Body of pancreas (tissue), 4 donors: ENCODE data around the gene CPEB2. TPM values are rescaled to one million over a fixed set of nuclear protein-coding genes. Genes with fewer than 3 reads are reported as not detected.

Experiments used
- ATAC-seq: fragments of 150-250 bp; one replicate; pipeline ENCODE4 v1.9.1; 2016
- DNase-seq, 4 donors: peaks; one replicate each; pipeline ENCODE4 v3.0.0-alpha.2; 2019
- H3K27ac ChIP-seq, 4 donors: fragments of 200-600 bp; sonication (generic); 1 replicate in 3 of 4; 2 replicates in 1 of 4; pipeline versions ENCODE4 v1.5.1 to v1.6.1; 2016 to 2019; ENCODE audit warnings: mild to moderate bottlenecking in 1 of 4, mixed read lengths in 1 of 4, moderate library complexity in 1 of 4
- H3K27me3 ChIP-seq, 2 donors: fragments of 200-600 bp; sonication (generic); one replicate each; pipeline ENCODE4 v1.6.0; 2016; ENCODE audit warnings: mild to moderate bottlenecking in 1 of 2
- H3K36me3 ChIP-seq, 2 donors: fragments of 200-600 bp; sonication (generic); replicated peaks in 1 of 2; 2 replicates each; pipeline ENCODE4 v1.5.1; 2016; ENCODE audit warnings: low read depth in 2 of 2; ENCODE audit not compliant: insufficient read depth in 1 of 2
- H3K4me1 ChIP-seq: fragments of 200-600 bp; sonication (generic); one replicate; pipeline ENCODE4 v1.6.0; 2016
- H3K4me3 ChIP-seq, 2 donors: fragments of 200-600 bp; sonication (generic); 1 replicate in 1 of 2; 2 replicates in 1 of 2; pipeline ENCODE4 v1.5.1; 2016 to 2019
- H3K9me3 ChIP-seq, 3 donors: fragments of 200-600 bp; sonication (generic); 1 replicate in 2 of 3; 2 replicates in 1 of 3; pipeline ENCODE4 v1.5.1; 2016
- POLR2A ChIP-seq, 3 donors: fragments of 450-650 bp; IDR thresholded peaks; one replicate each; pipeline ENCODE4 v1.6.1; 2016; ENCODE audit warnings: antibody characterized with exemption in 3 of 3, mild to moderate bottlenecking in 2 of 3
- WGBS, 2 donors: methylation state at CpG; one replicate each; pipeline ENCODE4 v1.1.5; 2017; 5-methylcytosine and 5-hydroxymethylcytosine counted together
- intact Hi-C: fragments of 100-400 bp; cut with DNase I; formaldehyde crosslinking; loops from one replicate; pipeline ENCODE4 v1.15.1; 2023
- total RNA-seq, 2 donors: library from RNA; depleted of rRNA; stranded (reverse); fragments of >200 nt; gene quantifications; one replicate each; pipeline ENCODE4 v1.1.0, GENCODE V29; 2016
- TF ChIP-seq, protein P1 (sequence below), 7 experiments: fragments of 450-650 bp in 4 of 7; fragments of 200-600 bp in 3 of 7; sonication (generic) in 3 of 7; IDR thresholded peaks; one replicate each; pipeline ENCODE4 v1.5.1; 2016 to 2019; ENCODE audit warnings: antibody characterized with exemption in 7 of 7

The CPEB2 gene
- total RNA-seq, 2 donors from 2014 or later = 6.6 to 8.0 TPM

- H3K4me3 ChIP-seq = no peak overlapping the region
- no peaks in the 10 kb centered on the region for H3K36me3 ChIP-seq
- no peak overlapping the region for H3K27ac ChIP-seq
- DNase-seq (no peak), ATAC-seq (no peak)
- TF ChIP-seq POLR2A (IDR thresholded peaks at IDR 0.05) = no peak
- TF ChIP-seq, protein P1, sequence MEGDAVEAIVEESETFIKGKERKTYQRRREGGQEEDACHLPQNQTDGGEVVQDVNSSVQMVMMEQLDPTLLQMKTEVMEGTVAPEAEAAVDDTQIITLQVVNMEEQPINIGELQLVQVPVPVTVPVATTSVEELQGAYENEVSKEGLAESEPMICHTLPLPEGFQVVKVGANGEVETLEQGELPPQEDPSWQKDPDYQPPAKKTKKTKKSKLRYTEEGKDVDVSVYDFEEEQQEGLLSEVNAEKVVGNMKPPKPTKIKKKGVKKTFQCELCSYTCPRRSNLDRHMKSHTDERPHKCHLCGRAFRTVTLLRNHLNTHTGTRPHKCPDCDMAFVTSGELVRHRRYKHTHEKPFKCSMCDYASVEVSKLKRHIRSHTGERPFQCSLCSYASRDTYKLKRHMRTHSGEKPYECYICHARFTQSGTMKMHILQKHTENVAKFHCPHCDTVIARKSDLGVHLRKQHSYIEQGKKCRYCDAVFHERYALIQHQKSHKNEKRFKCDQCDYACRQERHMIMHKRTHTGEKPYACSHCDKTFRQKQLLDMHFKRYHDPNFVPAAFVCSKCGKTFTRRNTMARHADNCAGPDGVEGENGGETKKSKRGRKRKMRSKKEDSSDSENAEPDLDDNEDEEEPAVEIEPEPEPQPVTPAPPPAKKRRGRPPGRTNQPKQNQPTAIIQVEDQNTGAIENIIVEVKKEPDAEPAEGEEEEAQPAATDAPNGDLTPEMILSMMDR (IDR thresholded peaks at IDR 0.05) = no peak
- H3K9me3 ChIP-seq = peaks cover 0 to 5% (median 0%) of the 10 kb centered on the region in 3 donors
- no peaks in the 10 kb centered on the region for H3K27me3 ChIP-seq
- H3K4me1 ChIP-seq = no peaks in the 10 kb centered on the region
- intact Hi-C loops = no loop called here
These were observed 24.5 kb upstream of the CPEB2 start for GRCh38 chr4:14977830-14978229.

DNA sequence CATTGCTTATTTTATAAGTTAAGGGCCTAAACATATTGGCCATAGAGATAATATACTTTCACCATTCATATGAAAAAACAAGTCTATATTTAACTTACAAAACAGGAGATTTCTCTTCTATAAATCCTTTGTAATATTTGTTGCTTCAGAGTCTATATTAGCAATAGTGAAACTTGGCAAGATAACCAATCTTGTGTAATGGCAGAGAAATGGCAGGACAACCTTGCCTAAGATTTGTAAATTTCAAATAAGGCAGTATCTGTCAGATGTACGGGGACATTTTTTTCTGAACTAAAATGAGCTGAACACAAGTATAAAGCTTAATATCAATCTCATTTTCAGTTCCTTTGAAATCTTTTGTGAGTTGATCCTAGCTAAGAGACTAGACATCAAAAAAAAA, 17.8 kb upstream of the CPEB2 start:
- DNase-seq (no peak), ATAC-seq (no peak)
- H3K27ac ChIP-seq = no peak overlapping the region
- TF ChIP-seq POLR2A (IDR thresholded peaks at IDR 0.05) = no peak
- TF ChIP-seq, protein P1 (IDR thresholded peaks at IDR 0.05) = no peak
- 30 to 31% methylated on average over 1 of the region's 1 CpG for WGBS, 2 donors
- peaks cover 0 to 5% (median 0%) of the 10 kb centered on the region in 3 donors for H3K9me3 ChIP-seq
- no peaks in the 10 kb centered on the region for H3K27me3 ChIP-seq
- no peaks in the 10 kb centered on the region for H3K4me1 ChIP-seq
- H3K4me3 ChIP-seq = no peak overlapping the region
- intact Hi-C loops = no loop called here
- H3K36me3 ChIP-seq = no peaks in the 10 kb centered on the region

DNA sequence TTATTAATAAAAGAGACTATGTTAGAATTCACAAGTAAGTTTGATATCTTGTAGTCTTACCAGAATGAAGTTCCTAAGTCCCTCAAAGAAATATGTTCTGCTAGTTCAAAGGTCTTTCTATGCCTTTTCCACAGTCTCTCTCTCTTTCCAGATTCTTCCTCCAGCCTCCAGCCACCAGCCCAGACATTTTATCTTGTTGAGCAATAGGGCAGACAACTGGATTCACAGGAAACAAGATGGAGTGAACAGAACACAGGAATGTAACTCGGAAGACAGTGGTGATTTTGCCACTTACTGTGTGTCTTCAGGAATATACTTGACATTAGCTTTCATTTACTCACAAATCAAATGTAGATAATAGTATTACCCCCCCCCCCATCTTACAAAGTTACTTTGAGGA, 17.1 kb upstream of the CPEB2 start:
- ATAC-seq (no peak), DNase-seq (no peak)
- 83 to 90% methylated on average over 1 of the region's 1 CpG for WGBS, 2 donors
- no peaks in the 10 kb centered on the region for H3K27me3 ChIP-seq
- H3K36me3 ChIP-seq = no peaks in the 10 kb centered on the region
- no peaks in the 10 kb centered on the region for H3K4me1 ChIP-seq
- peaks cover 0 to 5% (median 0%) of the 10 kb centered on the region in 3 donors for H3K9me3 ChIP-seq
- intact Hi-C loops = no loop called here
- no peak overlapping the region for H3K27ac ChIP-seq
- TF ChIP-seq, protein P1 (IDR thresholded peaks at IDR 0.05) = no peak
- no peak for TF ChIP-seq POLR2A (IDR thresholded peaks at IDR 0.05)
- no peak overlapping the region for H3K4me3 ChIP-seq

- no peak overlapping the region for H3K27ac ChIP-seq
- intact Hi-C loops = no loop called here
- H3K4me3 ChIP-seq = no peak overlapping the region
- H3K27me3 ChIP-seq = no peaks in the 10 kb centered on the region
- H3K9me3 ChIP-seq = peaks cover 0 to 5% (median 0%) of the 10 kb centered on the region in 3 donors
- H3K36me3 ChIP-seq = no peaks in the 10 kb centered on the region
- WGBS, 2 donors = 97% methylated on average over 1 of the region's 1 CpG
- DNase-seq (no peak), ATAC-seq (no peak)
- no peaks in the 10 kb centered on the region for H3K4me1 ChIP-seq
- TF ChIP-seq POLR2A (IDR thresholded peaks at IDR 0.05) = no peak
- TF ChIP-seq, protein P1 (IDR thresholded peaks at IDR 0.05) = no peak
These were observed 16.4 kb upstream of the CPEB2 start for GRCh38 chr4:14985843-14986242.

GRCh38 chr4:14987054-14987453, 15.2 kb upstream of the CPEB2 start:
- 63 to 64% methylated on average over 2 of the region's 2 CpGs for WGBS, 2 donors
- Histone ChIP-seq H3K9me3 (no peaks in the 10 kb centered on the region), H3K4me3 (no peak overlapping the region), H3K27me3 (no peaks in the 10 kb centered on the region), H3K27ac (no peak overlapping the region), H3K4me1 (no peaks in the 10 kb centered on the region), H3K36me3 (no peaks in the 10 kb centered on the region)
- intact Hi-C loops = no loop called here
- TF ChIP-seq POLR2A (IDR thresholded peaks at IDR 0.05) = no peak
- TF ChIP-seq, protein P1 (IDR thresholded peaks at IDR 0.05) = no peak
- ATAC-seq (no peak), DNase-seq (no peak)
